CD4-positive, alpha-beta T cell treated with Interleukin-6 for 4 hours (primary cell): Measurements from ENCODE around the gene FAM20A.

ENCODE experiments used
- DNase-seq: peaks from one replicate; pipeline ENCODE4 v3.0.0-alpha.2; 2020; ENCODE audit warnings: mixed read lengths

Gene FAM20A

DNA sequence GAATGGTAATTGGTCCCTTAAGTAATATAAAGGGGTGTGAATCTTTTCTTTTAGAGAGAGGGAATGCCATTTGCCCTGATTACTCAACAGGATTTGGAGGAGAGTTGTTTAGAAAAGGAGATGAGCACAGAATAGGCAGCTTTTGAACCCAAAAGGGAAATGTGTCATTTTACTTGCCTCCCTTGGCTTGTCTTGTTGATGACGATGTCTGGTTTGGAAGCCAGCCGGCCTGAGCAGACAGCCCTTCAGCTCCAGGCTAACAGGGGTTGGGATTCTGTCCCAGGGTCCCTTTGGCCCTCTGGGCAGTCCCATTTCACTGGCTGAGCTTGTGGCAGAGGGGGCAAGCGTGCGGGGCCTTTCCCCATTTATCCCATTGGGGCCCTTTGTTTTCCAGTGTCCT is 111.2 kb downstream of the FAM20A start:
- no peak for DNase-seq
